ENCODE results near the gene FAP.
A peak's percentile ranks its signal among the peaks of the same experiment; 100 is the strongest.

FAP gene

GRCh38 chr2:162243294-162243693, at the start of gene FAP:
Gene FAP, minus strand, starts transcription at chr2:162243445. Its CDS starts 118 bp downstream, at chr2:162243327.
- DNase-seq (ENCODE audit: low spot score) = no peak

GRCh38 chr2:162291748-162292147, 48.5 kb upstream of the FAP start:
- FAIRE-seq = no peak
- DNase-seq (ENCODE audit: low spot score) = no peak

More at GRCh38 chr2:162243294-162243693, at the start of gene FAP:
- no peak for FAIRE-seq

GRCh38 chr2:162282765-162283425, 39.6 kb upstream of the FAP start:
- FAIRE-seq = no peak
- no peak for DNase-seq (ENCODE audit: low spot score)

DNA sequence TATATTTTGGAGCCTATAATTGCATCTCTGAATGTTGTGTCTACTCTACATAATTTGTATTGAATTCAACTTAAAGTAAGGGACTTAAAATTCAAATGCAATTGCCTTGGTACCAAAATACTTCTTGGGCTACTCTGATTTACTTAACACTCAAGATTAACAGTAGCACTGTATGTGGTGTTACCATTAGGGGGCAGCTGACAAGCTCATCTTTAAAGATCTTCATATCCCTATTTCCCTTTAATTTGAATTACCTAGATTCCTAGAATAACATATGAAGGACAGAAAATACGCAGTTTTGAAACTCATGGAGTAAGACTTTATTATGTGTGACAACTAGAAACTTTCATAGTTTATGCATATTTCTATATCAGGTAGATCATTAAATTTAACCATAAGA, 37.4 kb upstream of the FAP start:
- FAIRE-seq (no peak), DNase-seq (ENCODE audit: low spot score) (no peak)

DNA sequence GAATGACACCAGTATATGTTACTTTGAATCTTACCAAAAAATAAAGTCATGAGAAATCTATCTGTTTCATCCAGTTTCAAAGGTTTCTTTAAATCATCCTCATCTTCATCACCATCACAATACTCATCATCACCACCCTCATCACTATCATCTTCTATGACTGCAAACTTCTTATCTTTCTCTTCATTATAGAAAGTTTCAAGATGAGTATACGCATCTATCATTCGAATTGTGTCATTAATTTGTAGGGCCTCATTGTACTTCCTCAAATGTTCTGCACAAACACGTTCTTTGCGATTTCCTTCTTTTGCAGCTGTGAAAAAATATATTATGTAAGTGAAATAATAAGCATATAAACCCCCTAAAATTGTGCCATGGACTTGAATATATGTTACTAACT, 34.1 kb upstream of the FAP start:
- no peak for FAIRE-seq
- no peak for DNase-seq (ENCODE audit: low spot score)

GRCh38 chr2:162267996-162268395, 24.8 kb upstream of the FAP start:
- FAIRE-seq = no peak
- DNase-seq (ENCODE audit: low spot score) = no peak

- no peak for DNase-seq (ENCODE audit: low spot score)
- FAIRE-seq = no peak
These were observed 24.3 kb upstream of the FAP start for GRCh38 chr2:162267496-162267895.

DNA sequence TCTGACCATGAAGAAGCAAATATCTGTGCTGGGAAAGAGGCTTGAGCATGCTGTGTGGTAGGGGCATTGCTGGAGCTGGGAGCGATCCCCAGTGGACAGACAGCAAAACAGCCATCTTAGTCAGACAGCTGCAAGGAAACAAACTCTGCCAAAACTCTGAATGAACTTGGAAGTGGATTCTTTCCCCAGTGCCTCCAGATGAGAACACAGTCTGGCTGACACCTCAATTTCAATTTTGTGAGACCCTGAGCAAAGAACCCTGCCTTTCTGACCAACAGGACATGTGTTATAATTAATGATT, 23.2 kb upstream of the FAP start:
- no peak for DNase-seq (ENCODE audit: low spot score)

DNA sequence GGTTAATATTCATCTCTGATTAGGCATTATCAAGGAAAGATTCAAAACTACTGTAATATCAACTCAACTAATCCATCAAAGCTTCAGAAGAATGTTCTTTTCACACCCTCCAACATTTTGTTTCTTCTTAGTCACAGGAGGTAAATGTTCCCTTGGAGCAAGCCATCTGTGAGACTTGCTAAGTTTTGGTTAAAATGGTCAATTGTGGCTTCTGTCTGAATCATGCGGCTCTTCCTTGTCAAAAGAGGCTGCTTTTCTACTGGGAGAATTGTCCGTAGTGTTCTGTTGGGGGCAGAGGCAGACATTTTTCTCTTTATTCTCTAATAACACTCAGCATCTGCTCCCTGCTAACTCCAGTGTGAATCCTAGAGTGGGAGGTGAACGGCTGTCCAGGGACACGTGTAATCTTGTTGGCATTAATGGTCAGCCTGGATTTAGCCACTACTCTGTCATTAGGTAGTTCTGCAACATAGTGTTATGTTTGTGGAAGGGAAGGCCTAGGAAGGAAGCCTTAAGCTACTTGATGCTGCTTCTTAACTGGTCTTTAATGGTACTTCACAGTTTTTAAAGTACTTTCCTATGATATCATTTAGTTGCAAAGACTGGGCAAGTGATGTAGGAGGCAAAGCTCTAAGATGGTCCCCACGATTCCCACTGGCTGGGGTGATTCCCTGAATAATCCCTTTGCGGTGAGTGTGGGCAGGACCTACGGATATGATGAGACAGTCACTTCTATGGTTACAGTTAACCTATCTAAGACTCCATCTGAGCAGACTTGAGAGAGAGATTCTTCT, 22.6 kb upstream of the FAP start:
- FAIRE-seq = no peak
- DNase-seq (ENCODE audit: low spot score) = no peak

More for the DNA sequence above, 23.2 kb upstream of the FAP start:
- no peak for FAIRE-seq

DNA sequence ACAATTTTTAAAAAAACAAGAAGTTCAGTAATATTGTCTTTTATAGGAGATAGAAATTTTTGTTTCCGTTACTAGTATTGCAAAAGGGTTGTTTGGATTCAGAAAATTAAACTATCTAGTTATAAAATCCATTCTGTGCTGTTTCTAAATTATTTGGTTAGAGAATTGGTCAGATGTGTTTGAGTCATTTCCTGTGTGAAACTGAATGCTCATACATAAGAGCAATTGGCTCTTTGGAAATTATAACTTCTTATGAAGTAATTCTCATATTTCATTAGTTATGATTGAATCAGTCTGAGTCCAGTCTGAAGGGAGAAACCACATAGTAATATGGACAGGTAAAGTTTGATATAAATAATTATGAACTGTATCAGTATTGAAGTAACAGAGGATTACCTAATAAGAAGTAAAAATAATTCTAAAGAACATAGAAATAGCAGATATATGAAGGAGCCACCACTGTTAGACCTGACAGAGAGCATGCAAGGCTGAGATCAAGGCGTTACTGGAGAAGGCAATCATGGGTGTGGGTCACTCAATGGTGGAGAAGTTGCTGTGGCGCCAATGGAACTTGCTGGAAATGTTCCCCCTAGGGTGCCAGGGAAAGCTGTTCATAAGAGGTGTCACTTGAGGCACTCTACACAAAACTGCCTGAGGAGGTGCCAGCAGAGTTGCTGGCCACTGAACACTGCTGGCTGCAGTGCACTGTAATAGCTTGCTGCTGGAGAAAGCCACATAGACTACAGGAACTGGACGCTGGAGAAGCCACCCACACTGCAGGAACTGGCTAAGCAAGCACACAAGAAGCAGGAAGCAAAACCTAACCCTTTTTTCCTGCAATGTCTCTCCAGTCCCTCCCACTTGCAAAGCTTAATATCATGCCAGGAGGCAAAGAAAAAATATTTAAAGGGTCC, 18.0 kb upstream of the FAP start:
- no peak for DNase-seq (ENCODE audit: low spot score)
- peak; percentile 45 for FAIRE-seq

DNA sequence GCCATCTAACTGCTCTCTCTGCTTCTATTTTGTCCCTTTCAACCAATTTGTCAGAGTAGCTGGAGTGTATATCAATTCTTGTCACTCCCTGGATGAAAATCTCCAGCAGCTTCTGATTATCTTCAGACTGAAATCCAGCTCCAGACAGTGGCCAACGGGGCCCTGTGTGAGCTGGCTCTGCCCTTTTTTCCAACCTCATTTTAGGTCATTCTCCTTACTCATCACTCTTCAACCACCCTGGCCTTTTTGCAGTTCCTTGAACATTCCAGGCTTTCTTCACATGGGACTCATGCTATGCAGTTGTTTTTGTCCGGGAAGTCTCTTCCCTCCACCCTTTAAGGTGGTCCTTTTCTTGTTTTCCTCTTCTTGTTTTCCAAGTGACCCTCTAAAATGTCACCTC, 15.4 kb upstream of the FAP start:
- no peak for DNase-seq (ENCODE audit: low spot score)
- no peak for FAIRE-seq

DNA sequence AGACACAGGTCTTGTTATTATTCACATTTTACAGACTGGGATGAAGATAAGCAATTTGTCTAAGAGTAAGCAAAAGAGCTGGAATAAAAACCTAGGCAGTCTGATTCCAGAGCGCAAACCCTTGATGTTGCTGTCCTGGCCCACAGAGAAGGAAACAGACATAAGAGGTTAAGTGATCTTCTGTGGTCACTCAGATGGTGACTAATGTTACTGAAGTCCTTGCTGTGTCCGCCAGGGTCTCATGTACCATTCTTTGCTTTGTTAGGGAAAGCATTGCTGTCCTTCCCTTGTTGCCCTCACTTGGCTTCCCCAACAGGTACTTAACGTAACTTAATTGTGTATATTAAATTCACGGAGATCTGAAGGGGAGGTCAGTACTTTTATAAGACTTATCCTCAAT, 14.9 kb upstream of the FAP start:
- no peak for DNase-seq (ENCODE audit: low spot score)
- FAIRE-seq = no peak

DNA sequence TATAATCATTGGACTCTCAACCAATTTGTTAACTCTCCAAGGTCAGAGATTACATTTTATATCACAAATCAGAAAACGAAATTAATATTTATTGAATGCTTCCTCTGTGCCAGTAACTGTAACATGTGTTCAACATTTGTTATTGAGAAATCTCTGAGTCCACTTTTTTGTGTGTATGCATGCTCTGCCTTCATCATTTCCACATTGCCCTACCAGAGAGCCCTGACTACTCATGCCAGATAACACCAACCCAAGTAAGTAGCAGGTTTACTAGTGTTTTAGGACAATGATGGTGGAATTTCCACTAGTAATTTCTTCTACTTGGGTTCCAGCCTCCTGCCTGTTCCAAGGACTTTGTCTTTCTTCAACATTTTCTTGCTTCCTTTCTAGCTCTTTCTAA, 14.2 kb upstream of the FAP start:
- no peak for FAIRE-seq
- DNase-seq (ENCODE audit: low spot score) = no peak

DNA sequence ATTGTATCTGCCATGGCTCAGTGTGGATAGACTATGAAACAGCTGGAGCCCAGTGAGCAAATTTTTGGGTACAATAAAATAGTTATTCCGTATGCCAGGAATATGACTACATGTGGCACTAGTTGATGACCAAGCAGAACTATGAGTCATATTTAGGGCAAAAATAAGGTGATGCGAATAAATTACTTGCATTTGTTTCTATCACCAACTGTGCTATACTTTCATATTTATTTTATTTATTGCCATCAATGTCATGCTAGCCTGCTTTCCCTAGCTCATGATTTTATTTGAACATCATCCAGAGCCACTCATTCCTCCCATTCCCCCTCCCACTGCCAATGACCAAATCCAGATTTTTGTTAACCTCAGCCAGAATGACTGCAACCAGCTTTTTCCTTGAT, 13.3 kb upstream of the FAP start:
- DNase-seq (ENCODE audit: low spot score) (no peak), FAIRE-seq (no peak)

GRCh38 chr2:162254236-162254871, 11.1 kb upstream of the FAP start:
- DNase-seq (ENCODE audit: low spot score) (no peak), FAIRE-seq (no peak)

DNA sequence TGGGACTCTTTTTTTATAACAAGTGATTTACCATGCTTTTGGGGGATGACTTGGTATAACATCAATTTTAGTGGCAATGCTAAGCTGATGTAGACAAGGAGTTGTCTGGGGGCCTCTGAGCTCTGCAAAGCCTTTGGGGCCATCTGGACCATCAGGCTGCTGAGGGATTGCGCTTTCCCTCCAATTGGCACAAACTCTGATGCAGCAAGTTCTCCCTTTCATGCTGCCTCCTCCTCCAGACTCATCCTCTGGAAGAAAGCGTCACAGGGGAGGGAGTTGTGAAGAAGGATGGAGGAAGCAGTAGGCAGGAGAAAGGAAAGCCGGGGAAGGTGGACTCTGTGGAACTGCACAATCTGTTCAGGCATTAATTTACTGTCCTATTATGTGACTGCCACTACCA, 10.2 kb upstream of the FAP start:
- FAIRE-seq (no peak), DNase-seq (ENCODE audit: low spot score) (no peak)

GRCh38 chr2:162252153-162252552, 8.9 kb upstream of the FAP start:
- DNase-seq (ENCODE audit: low spot score) = no peak
- FAIRE-seq = no peak

DNA sequence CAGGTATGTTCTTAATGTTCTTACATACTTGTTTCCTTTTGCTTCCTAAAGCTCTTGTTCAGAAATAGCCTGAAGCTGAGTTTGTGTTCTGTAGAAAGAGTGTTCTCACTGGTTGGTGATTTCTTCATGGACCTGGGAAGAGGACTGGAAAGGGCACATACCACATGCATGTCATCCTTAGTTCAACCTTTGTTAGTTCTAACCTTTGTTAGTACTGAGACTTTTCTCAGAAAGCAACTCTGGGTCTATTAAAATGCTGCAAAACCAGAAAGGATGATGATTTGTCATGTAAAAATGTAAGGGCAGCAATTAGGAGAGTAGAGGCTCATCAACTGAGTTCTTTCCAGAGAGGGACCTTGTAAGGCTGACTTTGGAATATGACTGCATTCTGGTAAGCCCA, 2.5 kb upstream of the FAP start:
- FAIRE-seq (no peak), DNase-seq (ENCODE audit: low spot score) (no peak)

DNA sequence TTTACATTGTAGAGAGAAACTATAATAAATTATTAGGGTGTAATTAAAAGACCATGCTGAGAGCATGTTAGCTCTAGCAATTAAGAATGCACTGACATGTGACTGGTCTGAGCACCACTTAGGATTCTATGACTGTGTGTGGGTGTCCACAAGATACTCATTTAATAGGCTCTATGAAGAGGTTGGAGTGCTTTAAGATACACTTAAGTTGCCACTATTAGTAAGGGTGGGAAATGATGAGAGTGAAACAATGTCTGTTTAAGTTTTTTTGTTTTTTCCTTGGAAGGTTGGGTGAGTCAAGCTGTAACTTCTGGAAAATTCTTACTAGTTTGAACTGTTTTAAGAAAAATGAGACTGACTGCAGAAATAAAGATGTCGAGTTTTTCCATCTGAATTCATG, 1.8 kb upstream of the FAP start:
- DNase-seq (ENCODE audit: low spot score) (no peak), FAIRE-seq (no peak)

DNA sequence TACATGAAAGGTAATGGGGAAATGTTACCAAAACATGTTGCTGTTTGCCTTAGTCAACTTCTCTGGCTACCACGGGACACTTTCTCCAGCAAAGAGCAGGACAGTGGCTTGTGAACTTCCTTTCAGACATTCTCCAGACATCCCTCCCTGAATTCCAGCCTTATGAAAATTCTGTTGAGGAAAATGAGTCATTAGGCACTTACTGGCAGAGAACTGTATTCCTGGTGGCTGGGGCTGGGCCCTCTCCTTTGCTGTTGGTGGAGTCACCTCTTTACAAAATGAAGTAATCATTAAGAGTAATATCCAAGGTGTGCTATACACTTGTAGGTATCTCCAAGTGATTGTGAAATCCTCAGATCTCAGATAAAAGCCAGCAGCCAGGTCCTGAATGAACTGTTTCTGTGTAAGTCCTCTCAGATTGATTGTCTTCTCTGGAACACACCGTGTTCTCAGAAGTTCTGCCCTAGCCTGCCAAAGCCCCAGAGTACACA, 1.3 kb upstream of the FAP start:
- peak; percentile 91 for FAIRE-seq
- peak; percentile 85 for DNase-seq (ENCODE audit: low spot score)

DNA sequence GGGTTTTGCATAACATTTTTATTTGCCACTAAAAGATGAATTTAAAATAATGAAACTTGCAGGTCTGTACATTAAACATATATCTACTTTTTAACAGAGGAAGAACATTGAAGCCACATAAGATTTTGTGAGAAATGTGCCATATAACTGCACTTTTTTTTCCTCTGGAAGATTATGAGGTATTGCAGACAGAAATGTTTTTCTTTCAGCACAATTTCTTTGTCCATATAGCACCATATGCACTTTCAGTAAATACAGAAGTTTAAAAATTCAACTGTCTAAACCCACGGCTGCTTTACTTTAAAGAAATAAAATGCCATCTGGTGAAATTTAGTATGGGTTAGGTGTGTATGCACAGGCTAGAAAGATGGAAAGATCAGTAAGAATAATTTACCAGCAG, 470 bp upstream of the FAP start:
- DNase-seq (ENCODE audit: low spot score) (no peak), FAIRE-seq (no peak)
